SK-N-SH (cell line): ENCODE measurements around the gene PGGHG.

ENCODE experiments used
- CHD2 ChIP-seq: fragments of 150-350 bp; IDR thresholded peaks from 2 replicates; pipeline ENCODE4 v1.6.1; 2018; ENCODE audit warnings: low read length; ENCODE audit not compliant: partially characterized antibody
- EZH2phosphoT487 ChIP-seq: fragments of 200-600 bp; sonication (generic); IDR thresholded peaks from 2 replicates; pipeline ENCODE4 v1.6.1; 2017; ENCODE audit warnings: low read depth, mixed run types, mild to moderate bottlenecking, antibody characterized with exemption, moderate library complexity, borderline replicate concordance
- GABPA ChIP-seq: IDR thresholded peaks from 2 replicates; pipeline ENCODE4 v1.4.0; 2012; ENCODE audit warnings: low read depth, mild to moderate bottlenecking
- NFIC ChIP-seq: IDR thresholded peaks from 2 replicates; pipeline ENCODE4 v1.4.0; 2012; ENCODE audit warnings: borderline replicate concordance
- POLR2AphosphoS5 ChIP-seq: IDR thresholded peaks from 2 replicates; pipeline ENCODE4 v1.6.1; 2012; ENCODE audit warnings: low read depth, low read length
- RAD21 ChIP-seq: IDR thresholded peaks from 2 replicates; pipeline ENCODE4 v1.6.1; 2012; ENCODE audit warnings: mild to moderate bottlenecking, low read length
- TAF1 ChIP-seq: IDR thresholded peaks from 2 replicates; pipeline ENCODE4 v1.6.1; 2012; ENCODE audit warnings: low read depth, mild to moderate bottlenecking, low read length, moderate library complexity, borderline replicate concordance
- YY1 ChIP-seq: IDR thresholded peaks from 2 replicates; pipeline ENCODE4 v1.4.0; 2012; ENCODE audit warnings: low read depth, mild to moderate bottlenecking
- TF ChIP-seq, protein P1 (sequence below): fragments of 200-600 bp; sonication (generic); IDR thresholded peaks from 2 replicates; pipeline ENCODE4 v1.6.1; 2017; ENCODE audit warnings: antibody characterized with exemption, mild to moderate bottlenecking, moderate library complexity
- TF ChIP-seq, protein P2 (sequence below): IDR thresholded peaks from 2 replicates; pipeline ENCODE4 v1.6.1; 2012; ENCODE audit warnings: mild to moderate bottlenecking, low read depth, low read length, moderate library complexity
- TF ChIP-seq, protein P3 (sequence below): IDR thresholded peaks from 2 replicates; pipeline ENCODE4 v1.4.0; 2012; ENCODE audit warnings: low read depth, borderline replicate concordance
- TF ChIP-seq, protein P4 (sequence below): IDR thresholded peaks from 2 replicates; pipeline ENCODE4 v1.4.0; 2012; ENCODE audit warnings: low read depth
- TF ChIP-seq, protein P5 (sequence below): IDR thresholded peaks from 2 replicates; pipeline ENCODE4 v1.4.0; 2012; ENCODE audit warnings: low read depth, borderline replicate concordance
- TF ChIP-seq, protein P6 (sequence below): fragments of 150-350 bp; IDR thresholded peaks from 2 replicates; pipeline ENCODE4 v1.6.1; 2017; ENCODE audit warnings: antibody characterized with exemption, low read length, low read depth, borderline replicate concordance

DNA sequence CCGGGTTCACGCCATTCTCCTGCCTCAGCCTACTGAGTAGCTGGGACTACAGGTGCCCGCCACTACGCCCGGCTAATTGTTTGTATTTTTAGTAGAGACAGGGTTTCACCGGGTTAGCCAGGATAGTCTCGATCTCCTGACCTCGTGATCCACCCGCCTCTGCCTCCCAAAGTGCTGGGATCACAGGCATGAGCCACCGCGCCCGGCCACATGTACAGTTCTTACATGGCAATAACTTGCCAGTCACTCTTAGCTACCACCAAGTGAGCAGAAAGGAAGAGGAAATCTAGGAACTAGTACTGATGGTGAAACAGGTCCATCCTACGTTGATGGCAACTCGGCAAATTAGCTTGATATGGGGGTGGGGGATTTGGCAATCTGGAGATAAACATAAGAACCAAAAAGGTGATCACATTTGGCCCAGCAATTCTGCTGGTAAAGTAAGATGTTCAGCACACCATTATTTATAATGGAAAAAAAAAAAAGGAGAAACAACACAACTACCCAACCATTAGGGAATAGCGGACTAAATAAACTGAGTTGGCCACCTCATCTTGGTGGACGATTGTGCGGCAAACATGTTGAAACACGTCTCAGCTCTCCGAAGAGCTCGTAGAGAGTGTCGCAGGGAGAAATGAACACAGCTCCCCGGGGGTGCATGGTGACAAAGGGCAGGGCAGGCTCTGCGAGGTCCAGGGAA, 5.4 kb upstream of the PGGHG start:
- TF ChIP-seq, protein P1, sequence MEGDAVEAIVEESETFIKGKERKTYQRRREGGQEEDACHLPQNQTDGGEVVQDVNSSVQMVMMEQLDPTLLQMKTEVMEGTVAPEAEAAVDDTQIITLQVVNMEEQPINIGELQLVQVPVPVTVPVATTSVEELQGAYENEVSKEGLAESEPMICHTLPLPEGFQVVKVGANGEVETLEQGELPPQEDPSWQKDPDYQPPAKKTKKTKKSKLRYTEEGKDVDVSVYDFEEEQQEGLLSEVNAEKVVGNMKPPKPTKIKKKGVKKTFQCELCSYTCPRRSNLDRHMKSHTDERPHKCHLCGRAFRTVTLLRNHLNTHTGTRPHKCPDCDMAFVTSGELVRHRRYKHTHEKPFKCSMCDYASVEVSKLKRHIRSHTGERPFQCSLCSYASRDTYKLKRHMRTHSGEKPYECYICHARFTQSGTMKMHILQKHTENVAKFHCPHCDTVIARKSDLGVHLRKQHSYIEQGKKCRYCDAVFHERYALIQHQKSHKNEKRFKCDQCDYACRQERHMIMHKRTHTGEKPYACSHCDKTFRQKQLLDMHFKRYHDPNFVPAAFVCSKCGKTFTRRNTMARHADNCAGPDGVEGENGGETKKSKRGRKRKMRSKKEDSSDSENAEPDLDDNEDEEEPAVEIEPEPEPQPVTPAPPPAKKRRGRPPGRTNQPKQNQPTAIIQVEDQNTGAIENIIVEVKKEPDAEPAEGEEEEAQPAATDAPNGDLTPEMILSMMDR: no peak
- TF ChIP-seq CHD2 (no peak), RAD21 (no peak), POLR2AphosphoS5 (no peak), TAF1 (no peak), GABPA (no peak), YY1 (no peak), NFIC (no peak), EZH2phosphoT487 (no peak)
- TF ChIP-seq, protein P2, sequence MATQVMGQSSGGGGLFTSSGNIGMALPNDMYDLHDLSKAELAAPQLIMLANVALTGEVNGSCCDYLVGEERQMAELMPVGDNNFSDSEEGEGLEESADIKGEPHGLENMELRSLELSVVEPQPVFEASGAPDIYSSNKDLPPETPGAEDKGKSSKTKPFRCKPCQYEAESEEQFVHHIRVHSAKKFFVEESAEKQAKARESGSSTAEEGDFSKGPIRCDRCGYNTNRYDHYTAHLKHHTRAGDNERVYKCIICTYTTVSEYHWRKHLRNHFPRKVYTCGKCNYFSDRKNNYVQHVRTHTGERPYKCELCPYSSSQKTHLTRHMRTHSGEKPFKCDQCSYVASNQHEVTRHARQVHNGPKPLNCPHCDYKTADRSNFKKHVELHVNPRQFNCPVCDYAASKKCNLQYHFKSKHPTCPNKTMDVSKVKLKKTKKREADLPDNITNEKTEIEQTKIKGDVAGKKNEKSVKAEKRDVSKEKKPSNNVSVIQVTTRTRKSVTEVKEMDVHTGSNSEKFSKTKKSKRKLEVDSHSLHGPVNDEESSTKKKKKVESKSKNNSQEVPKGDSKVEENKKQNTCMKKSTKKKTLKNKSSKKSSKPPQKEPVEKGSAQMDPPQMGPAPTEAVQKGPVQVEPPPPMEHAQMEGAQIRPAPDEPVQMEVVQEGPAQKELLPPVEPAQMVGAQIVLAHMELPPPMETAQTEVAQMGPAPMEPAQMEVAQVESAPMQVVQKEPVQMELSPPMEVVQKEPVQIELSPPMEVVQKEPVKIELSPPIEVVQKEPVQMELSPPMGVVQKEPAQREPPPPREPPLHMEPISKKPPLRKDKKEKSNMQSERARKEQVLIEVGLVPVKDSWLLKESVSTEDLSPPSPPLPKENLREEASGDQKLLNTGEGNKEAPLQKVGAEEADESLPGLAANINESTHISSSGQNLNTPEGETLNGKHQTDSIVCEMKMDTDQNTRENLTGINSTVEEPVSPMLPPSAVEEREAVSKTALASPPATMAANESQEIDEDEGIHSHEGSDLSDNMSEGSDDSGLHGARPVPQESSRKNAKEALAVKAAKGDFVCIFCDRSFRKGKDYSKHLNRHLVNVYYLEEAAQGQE: no peak
- TF ChIP-seq, protein P3, sequence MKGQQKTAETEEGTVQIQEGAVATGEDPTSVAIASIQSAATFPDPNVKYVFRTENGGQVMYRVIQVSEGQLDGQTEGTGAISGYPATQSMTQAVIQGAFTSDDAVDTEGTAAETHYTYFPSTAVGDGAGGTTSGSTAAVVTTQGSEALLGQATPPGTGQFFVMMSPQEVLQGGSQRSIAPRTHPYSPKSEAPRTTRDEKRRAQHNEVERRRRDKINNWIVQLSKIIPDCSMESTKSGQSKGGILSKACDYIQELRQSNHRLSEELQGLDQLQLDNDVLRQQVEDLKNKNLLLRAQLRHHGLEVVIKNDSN: no peak
- TF ChIP-seq, protein P4, sequence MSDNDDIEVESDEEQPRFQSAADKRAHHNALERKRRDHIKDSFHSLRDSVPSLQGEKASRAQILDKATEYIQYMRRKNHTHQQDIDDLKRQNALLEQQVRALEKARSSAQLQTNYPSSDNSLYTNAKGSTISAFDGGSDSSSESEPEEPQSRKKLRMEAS: no peak
- TF ChIP-seq, protein P5, sequence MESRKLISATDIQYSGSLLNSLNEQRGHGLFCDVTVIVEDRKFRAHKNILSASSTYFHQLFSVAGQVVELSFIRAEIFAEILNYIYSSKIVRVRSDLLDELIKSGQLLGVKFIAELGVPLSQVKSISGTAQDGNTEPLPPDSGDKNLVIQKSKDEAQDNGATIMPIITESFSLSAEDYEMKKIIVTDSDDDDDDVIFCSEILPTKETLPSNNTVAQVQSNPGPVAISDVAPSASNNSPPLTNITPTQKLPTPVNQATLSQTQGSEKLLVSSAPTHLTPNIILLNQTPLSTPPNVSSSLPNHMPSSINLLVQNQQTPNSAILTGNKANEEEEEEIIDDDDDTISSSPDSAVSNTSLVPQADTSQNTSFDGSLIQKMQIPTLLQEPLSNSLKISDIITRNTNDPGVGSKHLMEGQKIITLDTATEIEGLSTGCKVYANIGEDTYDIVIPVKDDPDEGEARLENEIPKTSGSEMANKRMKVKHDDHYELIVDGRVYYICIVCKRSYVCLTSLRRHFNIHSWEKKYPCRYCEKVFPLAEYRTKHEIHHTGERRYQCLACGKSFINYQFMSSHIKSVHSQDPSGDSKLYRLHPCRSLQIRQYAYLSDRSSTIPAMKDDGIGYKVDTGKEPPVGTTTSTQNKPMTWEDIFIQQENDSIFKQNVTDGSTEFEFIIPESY: no peak
- TF ChIP-seq, protein P6, sequence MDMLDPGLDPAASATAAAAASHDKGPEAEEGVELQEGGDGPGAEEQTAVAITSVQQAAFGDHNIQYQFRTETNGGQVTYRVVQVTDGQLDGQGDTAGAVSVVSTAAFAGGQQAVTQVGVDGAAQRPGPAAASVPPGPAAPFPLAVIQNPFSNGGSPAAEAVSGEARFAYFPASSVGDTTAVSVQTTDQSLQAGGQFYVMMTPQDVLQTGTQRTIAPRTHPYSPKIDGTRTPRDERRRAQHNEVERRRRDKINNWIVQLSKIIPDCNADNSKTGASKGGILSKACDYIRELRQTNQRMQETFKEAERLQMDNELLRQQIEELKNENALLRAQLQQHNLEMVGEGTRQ: no peak
